SK-N-SH treated with all-trans-retinoic acid at 6 μM for 48 hours (cell line): ENCODE data around the gene ANAPC2.

ENCODE experiments used
- ARNTL ChIP-seq: fragments of 450-650 bp; formaldehyde crosslinking; IDR thresholded peaks from 2 replicates; pipeline ENCODE4 v1.5.0; 2020; ENCODE audit warnings: low read depth, mild to moderate bottlenecking, moderate library complexity, borderline replicate concordance
- BACH2 ChIP-seq: fragments of 250-450 bp; sonication (Bioruptor Pico); IDR thresholded peaks from 2 replicates; pipeline ENCODE4 v1.9.0; 2021; ENCODE audit warnings: mild to moderate bottlenecking, borderline replicate concordance
- CREB5 ChIP-seq: fragments of 250-450 bp; sonication (Bioruptor Pico); IDR thresholded peaks from 2 replicates; pipeline ENCODE4 v1.5.1; 2020; ENCODE audit warnings: low read depth, mild to moderate bottlenecking, moderate library complexity
- GLIS3 ChIP-seq: fragments of 250-450 bp; sonication (Bioruptor Pico); IDR thresholded peaks from 2 replicates; pipeline ENCODE4 v1.5.0; 2020; ENCODE audit warnings: mild to moderate bottlenecking, moderate library complexity
- PATZ1 ChIP-seq: fragments of 250-450 bp; sonication (Bioruptor Pico); IDR thresholded peaks from 2 replicates; pipeline ENCODE4 v1.8.0; 2020; ENCODE audit warnings: mild to moderate bottlenecking, moderate library complexity, borderline replicate concordance
- ZC3H10 ChIP-seq: fragments of 250-450 bp; sonication (Bioruptor Pico); IDR thresholded peaks from 2 replicates; pipeline ENCODE4 v1.5.1; 2021; ENCODE audit warnings: mild to moderate bottlenecking, moderate library complexity
- ZFP3 ChIP-seq: fragments of 250-450 bp; sonication (Bioruptor Pico); IDR thresholded peaks from 2 replicates; pipeline ENCODE4 v1.5.0; 2020; ENCODE audit warnings: mild to moderate bottlenecking, moderate library complexity
- ZNF70 ChIP-seq: fragments of 450-650 bp; formaldehyde crosslinking; IDR thresholded peaks from 2 replicates; pipeline ENCODE4 v1.5.0; 2020; ENCODE audit warnings: mild to moderate bottlenecking, moderate library complexity
- ZNF8 ChIP-seq: fragments of 450-650 bp; formaldehyde crosslinking; IDR thresholded peaks from 2 replicates; pipeline ENCODE4 v1.5.0; 2020; ENCODE audit warnings: mild to moderate bottlenecking, moderate library complexity
- TF ChIP-seq, protein P1 (sequence below): fragments of 250-450 bp; sonication (Bioruptor Pico); IDR thresholded peaks from 2 replicates; pipeline ENCODE4 v1.8.0; 2021; ENCODE audit warnings: low read depth, mild to moderate bottlenecking, moderate library complexity, borderline replicate concordance

GRCh38 chr9:137231372-137232039, 43.1 kb upstream of the ANAPC2 start:
- no peak for TF ChIP-seq ZFP3 (CRISPR knock-in tag)
- TF ChIP-seq PATZ1 = no peak
- TF ChIP-seq ZNF8 (CRISPR knock-in tag) = no peak
- TF ChIP-seq CREB5 (CRISPR knock-in tag) = no peak
- no peak for TF ChIP-seq GLIS3
- no peak for TF ChIP-seq ARNTL (CRISPR knock-in tag)
- TF ChIP-seq ZC3H10 (CRISPR knock-in tag) = no peak
- TF ChIP-seq, protein P1, sequence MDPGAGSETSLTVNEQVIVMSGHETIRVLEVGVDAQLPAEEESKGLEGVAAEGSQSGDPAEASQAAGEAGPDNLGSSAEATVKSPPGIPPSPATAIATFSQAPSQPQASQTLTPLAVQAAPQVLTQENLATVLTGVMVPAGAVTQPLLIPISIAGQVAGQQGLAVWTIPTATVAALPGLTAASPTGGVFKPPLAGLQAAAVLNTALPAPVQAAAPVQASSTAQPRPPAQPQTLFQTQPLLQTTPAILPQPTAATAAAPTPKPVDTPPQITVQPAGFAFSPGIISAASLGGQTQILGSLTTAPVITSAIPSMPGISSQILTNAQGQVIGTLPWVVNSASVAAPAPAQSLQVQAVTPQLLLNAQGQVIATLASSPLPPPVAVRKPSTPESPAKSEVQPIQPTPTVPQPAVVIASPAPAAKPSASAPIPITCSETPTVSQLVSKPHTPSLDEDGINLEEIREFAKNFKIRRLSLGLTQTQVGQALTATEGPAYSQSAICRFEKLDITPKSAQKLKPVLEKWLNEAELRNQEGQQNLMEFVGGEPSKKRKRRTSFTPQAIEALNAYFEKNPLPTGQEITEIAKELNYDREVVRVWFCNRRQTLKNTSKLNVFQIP (CRISPR knock-in tag) = no peak
- TF ChIP-seq ZNF70 = no peak
- TF ChIP-seq BACH2 (CRISPR knock-in tag) = no peak
